ENCODE data around the gene PJA2. TPM values are rescaled to one million over a fixed set of nuclear protein-coding genes. Genes with fewer than 3 reads are reported as not detected.

PJA2 gene
- total RNA-seq, 2 experiments from 2014 or later: 88.8 to 92.9 TPM

DNA sequence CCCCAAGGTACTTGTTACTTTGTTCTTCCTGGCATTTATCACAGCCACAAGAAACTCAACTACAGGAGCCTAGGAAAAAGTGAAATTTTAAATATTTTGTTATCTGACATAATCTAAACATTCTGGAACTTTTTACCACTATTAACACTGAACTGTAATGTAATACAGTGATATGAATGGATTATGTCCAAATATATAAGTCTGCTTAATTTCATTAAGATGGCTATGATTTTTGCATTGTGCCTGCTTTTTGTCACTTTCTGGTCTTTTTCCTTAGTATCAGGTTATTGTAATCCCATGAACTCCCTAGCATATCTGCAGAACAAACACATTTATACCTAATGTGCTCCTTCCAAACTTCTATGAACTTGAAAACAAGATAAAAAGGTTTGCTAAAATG lies 35.8 kb downstream of the PJA2 start:
- Mint-ChIP-seq H3K27me3 (no peaks in the 10 kb centered on the region), H3K27ac (no peak overlapping the region), H3K4me3 (no peak overlapping the region), H3K36me3 (ENCODE audit: low read depth) (peaks cover 86% of the 10 kb centered on the region), H3K4me1 (ENCODE audit: low read depth) (peaks cover 54% of the 10 kb centered on the region), H3K9me3 (no peaks in the 10 kb centered on the region)
- intact Hi-C loops (cut with DNase I, micrococcal nuclease): loop anchor here (2.0 to 5.0 kb wide), 3 partner anchors 33 to 65 kb away; partner anchors contain the start of gene PJA2 (in 1 of the 2)
- H3K36me3 ChIP-seq (ENCODE audit: insufficient read depth, low read length): peaks cover 32% of the 10 kb centered on the region
- no peak overlapping the region for H3K4me3 ChIP-seq (ENCODE audit: low read length)
- ChIA-PET POLR2A (no interaction called here), CTCF (no interaction called here)
- H3K27ac ChIP-seq (ENCODE audit: low read depth in 1 of 2, low read length in 2 of 2): no peak overlapping the region
- H3K4me1 ChIP-seq (ENCODE audit: insufficient read depth, low read length): no peaks in the 10 kb centered on the region
- H3K27me3 ChIP-seq (ENCODE audit: control insufficient read depth in 1 of 2, insufficient read depth in 2 of 2, low read length in 2 of 2): no peaks in the 10 kb centered on the region
- TF ChIP-seq, protein P1, sequence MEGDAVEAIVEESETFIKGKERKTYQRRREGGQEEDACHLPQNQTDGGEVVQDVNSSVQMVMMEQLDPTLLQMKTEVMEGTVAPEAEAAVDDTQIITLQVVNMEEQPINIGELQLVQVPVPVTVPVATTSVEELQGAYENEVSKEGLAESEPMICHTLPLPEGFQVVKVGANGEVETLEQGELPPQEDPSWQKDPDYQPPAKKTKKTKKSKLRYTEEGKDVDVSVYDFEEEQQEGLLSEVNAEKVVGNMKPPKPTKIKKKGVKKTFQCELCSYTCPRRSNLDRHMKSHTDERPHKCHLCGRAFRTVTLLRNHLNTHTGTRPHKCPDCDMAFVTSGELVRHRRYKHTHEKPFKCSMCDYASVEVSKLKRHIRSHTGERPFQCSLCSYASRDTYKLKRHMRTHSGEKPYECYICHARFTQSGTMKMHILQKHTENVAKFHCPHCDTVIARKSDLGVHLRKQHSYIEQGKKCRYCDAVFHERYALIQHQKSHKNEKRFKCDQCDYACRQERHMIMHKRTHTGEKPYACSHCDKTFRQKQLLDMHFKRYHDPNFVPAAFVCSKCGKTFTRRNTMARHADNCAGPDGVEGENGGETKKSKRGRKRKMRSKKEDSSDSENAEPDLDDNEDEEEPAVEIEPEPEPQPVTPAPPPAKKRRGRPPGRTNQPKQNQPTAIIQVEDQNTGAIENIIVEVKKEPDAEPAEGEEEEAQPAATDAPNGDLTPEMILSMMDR (IDR thresholded peaks at IDR 0.05): no peak
- no peaks in the 10 kb centered on the region for H3K9me3 ChIP-seq (ENCODE audit: control insufficient read depth in 1 of 2, insufficient read depth in 1 of 2, low read length in 2 of 2)
- no peak for ATAC-seq (ENCODE audit: poor library complexity)
- no peak for DNase-seq

- POLR2A ChIA-PET: interaction anchor here (0.8 to 2.2 kb wide), 4 partner anchors 9 to 40 kb away, joined by 3 to 9 read pairs (median 4); partner anchors contain the start of gene PJA2
- H3K4me1 Mint-ChIP-seq (ENCODE audit: low read depth): peaks cover 45% of the 10 kb centered on the region
- no peak overlapping the region for H3K4me3 Mint-ChIP-seq
- H3K4me3 ChIP-seq (ENCODE audit: low read length): no peak overlapping the region
- intact Hi-C loops (cut with DNase I, micrococcal nuclease): loop anchor here (5.0 kb wide), 2 partner anchors 37 to 67 kb away; partner anchors contain the start of gene PJA2 (in 1 of the 2)
- H3K9me3 ChIP-seq (ENCODE audit: control insufficient read depth in 1 of 2, insufficient read depth in 1 of 2, low read length in 2 of 2): no peaks in the 10 kb centered on the region
- peaks cover 2% of the 10 kb centered on the region for H3K9me3 Mint-ChIP-seq
- no peaks in the 10 kb centered on the region for H3K4me1 ChIP-seq (ENCODE audit: insufficient read depth, low read length)
- H3K27me3 ChIP-seq (ENCODE audit: control insufficient read depth in 1 of 2, insufficient read depth in 2 of 2, low read length in 2 of 2): no peaks in the 10 kb centered on the region
- DNase-seq: no peak
- H3K36me3 Mint-ChIP-seq (ENCODE audit: low read depth): peaks cover 81% of the 10 kb centered on the region
- no peak for ATAC-seq (ENCODE audit: poor library complexity)
- no peak overlapping the region for H3K27ac ChIP-seq (ENCODE audit: low read depth in 1 of 2, low read length in 2 of 2)
- H3K36me3 ChIP-seq (ENCODE audit: insufficient read depth, low read length): peaks cover 34% of the 10 kb centered on the region
- no peak overlapping the region for H3K27ac Mint-ChIP-seq
- H3K27me3 Mint-ChIP-seq: no peaks in the 10 kb centered on the region
- TF ChIP-seq, protein P1 (IDR thresholded peaks at IDR 0.05): no peak
- CTCF ChIA-PET: interaction anchor here (0.8 to 1.2 kb wide), 2 partner anchors 14 to 37 kb away, joined by 3 to 4 read pairs; no protein-coding TSS in a partner anchor
These were observed 39.4 kb downstream of the PJA2 start for GRCh38 chr5:109370343-109370742.

DNA sequence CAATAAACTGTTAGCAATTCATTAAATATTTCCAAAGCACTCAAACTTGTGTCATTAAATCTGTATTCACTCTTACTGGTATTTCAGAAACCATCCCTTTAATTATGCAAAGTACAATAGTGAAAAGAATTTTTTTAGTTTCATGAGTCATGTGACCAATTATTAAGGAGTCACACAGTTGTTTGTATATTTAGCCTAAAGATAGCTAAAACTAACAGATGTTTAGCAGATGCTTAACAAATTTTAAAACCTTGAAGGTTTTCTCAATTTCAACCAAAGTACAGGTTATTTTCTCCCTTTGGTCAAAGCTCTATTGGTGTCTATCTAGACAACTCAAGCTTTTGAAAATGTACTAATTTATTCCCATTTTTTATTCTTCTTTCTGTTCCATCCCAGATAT lies 44.1 kb downstream of the PJA2 start:
- no peaks in the 10 kb centered on the region for H3K27me3 Mint-ChIP-seq
- H3K4me3 Mint-ChIP-seq: no peak overlapping the region
- H3K9me3 Mint-ChIP-seq: peaks cover 2% of the 10 kb centered on the region
- POLR2A ChIA-PET: no interaction called here
- Histone ChIP-seq H3K9me3 (ENCODE audit: control insufficient read depth in 1 of 2, insufficient read depth in 1 of 2, low read length in 2 of 2) (no peaks in the 10 kb centered on the region), H3K27me3 (ENCODE audit: control insufficient read depth in 1 of 2, insufficient read depth in 2 of 2, low read length in 2 of 2) (no peaks in the 10 kb centered on the region), H3K4me3 (ENCODE audit: low read length) (no peak overlapping the region), H3K36me3 (ENCODE audit: insufficient read depth, low read length) (peaks cover 64% of the 10 kb centered on the region), H3K27ac (ENCODE audit: low read depth in 1 of 2, low read length in 2 of 2) (no peak overlapping the region), H3K4me1 (ENCODE audit: insufficient read depth, low read length) (no peaks in the 10 kb centered on the region)
- CTCF ChIA-PET: interaction anchor here (1.1 to 1.3 kb wide), 2 partner anchors 9 kb away, joined by 3 read pairs; no protein-coding TSS in a partner anchor
- H3K4me1 Mint-ChIP-seq (ENCODE audit: low read depth): peaks cover 53% of the 10 kb centered on the region
- peaks cover 89% of the 10 kb centered on the region for H3K36me3 Mint-ChIP-seq (ENCODE audit: low read depth)
- no peak for DNase-seq
- ATAC-seq (ENCODE audit: poor library complexity): no peak
- H3K27ac Mint-ChIP-seq: no peak overlapping the region
- intact Hi-C loops (cut with DNase I, micrococcal nuclease): no loop called here
- TF ChIP-seq, protein P1 (IDR thresholded peaks at IDR 0.05): no peak

Data from CD4-positive, alpha-beta T cell (primary cell).